Muscle layer of colon (tissue), 2 donors: ENCODE measurements around the gene KCNIP3.

Experiments used
- H3K27ac ChIP-seq: one replicate; pipeline ENCODE4 v1.7.0; 2013; ENCODE audit warnings: low read depth, mild to moderate bottlenecking, low read length, moderate library complexity
- H3K27me3 ChIP-seq, 2 donors: one replicate each; pipeline ENCODE4 v1.7.0; 2013; ENCODE audit warnings: low read length in 2 of 2, mild to moderate bottlenecking in 2 of 2; ENCODE audit not compliant: insufficient read depth in 2 of 2, control insufficient read depth in 1 of 2
- H3K36me3 ChIP-seq: one replicate; pipeline ENCODE4 v1.7.0; 2013; ENCODE audit warnings: mild to moderate bottlenecking, low read length; ENCODE audit not compliant: insufficient read depth
- H3K4me1 ChIP-seq: one replicate; pipeline ENCODE4 v1.7.0; 2013; ENCODE audit warnings: mild to moderate bottlenecking, low read length; ENCODE audit not compliant: insufficient read depth
- H3K4me3 ChIP-seq, 2 donors: one replicate each; pipeline ENCODE4 v1.7.0; 2013; ENCODE audit warnings: low read length in 2 of 2, low read depth in 1 of 2, mild to moderate bottlenecking in 1 of 2, moderate library complexity in 1 of 2
- H3K9ac ChIP-seq: one replicate; pipeline ENCODE4 v1.7.0; 2013; ENCODE audit warnings: low read length
- H3K9me3 ChIP-seq: one replicate; pipeline ENCODE4 v1.7.0; 2013; ENCODE audit warnings: mild to moderate bottlenecking, low read length
- donor health status: abdominal sarcoma.
- donor health status: Adenocarcinoma of cecum.

KCNIP3 gene

GRCh38 chr2:95317665-95318425 lies 20.7 kb downstream of the KCNIP3 start:
- Histone ChIP-seq H3K27ac (no peak overlapping the region), H3K4me1 (no peaks in the 10 kb centered on the region), H3K4me3 (no peak overlapping the region), H3K9me3 (no peaks in the 10 kb centered on the region), H3K36me3 (no peaks in the 10 kb centered on the region), H3K9ac (no peak overlapping the region), H3K27me3 (no peaks in the 10 kb centered on the region)

- no peak overlapping the region for H3K27ac ChIP-seq
Observed at GRCh38 chr2:95318431-95319220, 21.5 kb downstream of the KCNIP3 start.

GRCh38 chr2:95319481-95320343 lies 22.6 kb downstream of the KCNIP3 start:
- Histone ChIP-seq H3K27me3 (no peaks in the 10 kb centered on the region), H3K27ac (no peak overlapping the region), H3K4me1 (no peaks in the 10 kb centered on the region)

More at GRCh38 chr2:95318431-95319220, 21.5 kb downstream of the KCNIP3 start:
- Histone ChIP-seq H3K4me1 (no peaks in the 10 kb centered on the region), H3K27me3 (no peaks in the 10 kb centered on the region), H3K9me3 (no peaks in the 10 kb centered on the region), H3K4me3 (no peak overlapping the region), H3K9ac (no peak overlapping the region), H3K36me3 (no peaks in the 10 kb centered on the region)

GRCh38 chr2:95320344-95320712 lies 23.2 kb downstream of the KCNIP3 start:
- Histone ChIP-seq H3K4me1 (no peaks in the 10 kb centered on the region), H3K9me3 (no peaks in the 10 kb centered on the region), H3K27me3 (no peaks in the 10 kb centered on the region), H3K36me3 (no peaks in the 10 kb centered on the region), H3K4me3 (no peak overlapping the region), H3K27ac (no peak overlapping the region), H3K9ac (no peak overlapping the region)

More at GRCh38 chr2:95319481-95320343, 22.6 kb downstream of the KCNIP3 start:
- Histone ChIP-seq H3K9me3 (no peaks in the 10 kb centered on the region), H3K4me3 (no peak overlapping the region), H3K36me3 (no peaks in the 10 kb centered on the region), H3K9ac (no peak overlapping the region)

GRCh38 chr2:95320986-95321767 lies 24.0 kb downstream of the KCNIP3 start:
- Histone ChIP-seq H3K9ac (no peak overlapping the region), H3K4me3 (no peak overlapping the region), H3K4me1 (no peaks in the 10 kb centered on the region), H3K27ac (no peak overlapping the region), H3K27me3 (no peaks in the 10 kb centered on the region), H3K9me3 (no peaks in the 10 kb centered on the region), H3K36me3 (no peaks in the 10 kb centered on the region)

GRCh38 chr2:95323347-95324155 lies 26.4 kb downstream of the KCNIP3 start:
- Histone ChIP-seq H3K4me1 (no peaks in the 10 kb centered on the region), H3K4me3 (no peak overlapping the region), H3K27me3 (no peaks in the 10 kb centered on the region), H3K27ac (no peak overlapping the region), H3K9ac (no peak overlapping the region), H3K36me3 (no peaks in the 10 kb centered on the region), H3K9me3 (no peaks in the 10 kb centered on the region)

- Histone ChIP-seq H3K36me3 (no peaks in the 10 kb centered on the region), H3K4me3 (no peak overlapping the region), H3K9ac (no peak overlapping the region), H3K27ac (no peak overlapping the region), H3K4me1 (no peaks in the 10 kb centered on the region), H3K27me3 (no peaks in the 10 kb centered on the region), H3K9me3 (no peaks in the 10 kb centered on the region)
Observed at GRCh38 chr2:95325026-95325425, 27.9 kb downstream of the KCNIP3 start.

- H3K4me1 ChIP-seq: no peaks in the 10 kb centered on the region
- no peaks in the 10 kb centered on the region for H3K9me3 ChIP-seq
- no peak overlapping the region for H3K4me3 ChIP-seq
- H3K27me3 ChIP-seq: no peaks in the 10 kb centered on the region
- no peak overlapping the region for H3K9ac ChIP-seq
- no peak overlapping the region for H3K27ac ChIP-seq
- H3K36me3 ChIP-seq: no peaks in the 10 kb centered on the region
Observed at GRCh38 chr2:95325590-95326432, 28.7 kb downstream of the KCNIP3 start.

- Histone ChIP-seq H3K9me3 (no peaks in the 10 kb centered on the region), H3K27ac (no peak overlapping the region), H3K4me1 (no peaks in the 10 kb centered on the region), H3K36me3 (no peaks in the 10 kb centered on the region), H3K4me3 (no peak overlapping the region), H3K9ac (no peak overlapping the region), H3K27me3 (no peaks in the 10 kb centered on the region)
Observed at GRCh38 chr2:95326433-95327140, 29.4 kb downstream of the KCNIP3 start.
